ENCODE data around the gene HELZ2. TPM values are rescaled to one million over a fixed set of nuclear protein-coding genes. Genes with fewer than 3 reads are reported as not detected.

HELZ2 gene
- total RNA-seq, 1 experiment from 2014 or later = 27.9 TPM

GRCh38 chr20:63565021-63565698, 8.9 kb downstream of the HELZ2 start:
- no peak overlapping the region for H3K23ac ChIP-seq (ENCODE audit: insufficient read length, low read depth, low read length)
- H3K18ac ChIP-seq (ENCODE audit: insufficient read length, low read depth, low read length) = no peak overlapping the region
- TF ChIP-seq CTCF (conservative IDR thresholded peaks at IDR 0.05) = no peak
- H3K79me2 ChIP-seq (ENCODE audit: insufficient read depth, low read length) = no peaks in the 10 kb centered on the region
- H3K27ac ChIP-seq (ENCODE audit: insufficient read length, low read depth, low read length) = no peak overlapping the region
- no peak overlapping the region for H2BK20ac ChIP-seq (ENCODE audit: low read depth, low read length, poor library complexity, severe bottlenecking)
- H4K20me1 ChIP-seq (ENCODE audit: control insufficient read depth, insufficient read depth, insufficient read length) = no peaks in the 10 kb centered on the region
- H3K23me2 ChIP-seq (ENCODE audit: insufficient read length, low read depth, low read length, poor library complexity, severe bottlenecking) = no peaks in the 10 kb centered on the region
- no peak overlapping the region for H3K4ac ChIP-seq (ENCODE audit: low read depth, low read length)
- H3K9me3 ChIP-seq (ENCODE audit: control insufficient read depth, low read depth, low read length) = no peaks in the 10 kb centered on the region
- H3K56ac ChIP-seq (ENCODE audit: insufficient read length, low read depth, low read length) = no peak overlapping the region
- no peak overlapping the region for H2AK5ac ChIP-seq (ENCODE audit: insufficient read length, low read length)
- no peaks in the 10 kb centered on the region for H3K27me3 Mint-ChIP-seq (ENCODE audit: low read depth)
- no peak overlapping the region for H2AFZ ChIP-seq (ENCODE audit: low read length)
- no peak overlapping the region for H2BK15ac ChIP-seq (ENCODE audit: low read depth, low read length)
- H3T11ph ChIP-seq (ENCODE audit: low read length) = no peak overlapping the region
- no CpG with 5 or more reads among the region's 61 CpGs for WGBS (ENCODE audit: extremely low coverage, insufficient read length, low lambda C conversion rate)
- no peak overlapping the region; the same call in 1 of the 2 replicates for H3K14ac ChIP-seq (ENCODE audit: insufficient read depth, low read length)
- H3K4me1 Mint-ChIP-seq = no peaks in the 10 kb centered on the region
- H2BK5ac ChIP-seq (ENCODE audit: insufficient read length, low read length) = no peak overlapping the region
- no peaks in the 10 kb centered on the region for H3K27me3 ChIP-seq (ENCODE audit: insufficient read depth, low read length)
- no peaks in the 10 kb centered on the region for H3K79me1 ChIP-seq (ENCODE audit: insufficient read depth, low read depth, low read length, poor library complexity, severe bottlenecking)
- no peaks in the 10 kb centered on the region for H3K9me3 Mint-ChIP-seq
- H3K27ac Mint-ChIP-seq = no peak overlapping the region
- H3K36me3 Mint-ChIP-seq (ENCODE audit: insufficient read depth in 1 of 3, low read depth in 3 of 3) = peaks cover 3 to 5% (median 4%) of the 10 kb centered on the region in 3 experiments; a peak in 6 of 7 replicates
- H3K4me3 Mint-ChIP-seq = no peak overlapping the region
- H4K8ac ChIP-seq (replicated peaks; ENCODE audit: insufficient read length, low read depth, low read length) = no peak overlapping the region
- no peak overlapping the region for H3K9ac ChIP-seq (ENCODE audit: extremely low read depth, insufficient read length, low read length)
- no peak overlapping the region for H4K91ac ChIP-seq (ENCODE audit: insufficient read length, low read depth, low read length)
- H2BK12ac ChIP-seq (ENCODE audit: insufficient read length, low read depth, low read length) = no peak overlapping the region
- H4K5ac ChIP-seq (ENCODE audit: insufficient read length, low read depth, low read length) = no peak overlapping the region
- no peak for DNase-seq
- H3K4me1 ChIP-seq (ENCODE audit: insufficient read depth, low read length) = no peaks in the 10 kb centered on the region
- no peak overlapping the region for H3K4me2 ChIP-seq (ENCODE audit: insufficient read depth, insufficient read length, low read length)
- no peak overlapping the region for H2BK120ac ChIP-seq (ENCODE audit: low read depth, low read length, poor library complexity, severe bottlenecking)
